Liver (tissue), 9 donors: Measurements from ENCODE around the gene KLK3. TPM values are rescaled to one million over a fixed set of nuclear protein-coding genes. Genes with fewer than 3 reads are reported as not detected.

Source experiments
- DNase-seq: peaks from one replicate; pipeline ENCODE4 v3.0.0-alpha.2; 2017; ENCODE audit warnings: low spot score
- H3K27ac ChIP-seq, 2 donors: one replicate each; pipeline ENCODE4 v1.7.0; 2013; ENCODE audit warnings: inconsistent platforms in 2 of 2, low read length in 2 of 2, control low read depth in 1 of 2, low read depth in 1 of 2, mild to moderate bottlenecking in 1 of 2
- H3K27me3 ChIP-seq, 4 donors: one replicate each; pipeline versions ENCODE4 v1.6.1 to v1.7.0; 2013; ENCODE audit warnings: low read length in 3 of 4, inconsistent platforms in 1 of 4, mild to moderate bottlenecking in 1 of 4, moderate library complexity in 1 of 4; ENCODE audit not compliant: control insufficient read depth in 4 of 4, insufficient read depth in 4 of 4
- H3K36me3 ChIP-seq, 4 donors: one replicate each; pipeline versions ENCODE4 v1.6.1 to v1.7.0; 2013; ENCODE audit warnings: low read length in 3 of 4, mild to moderate bottlenecking in 3 of 4, low read depth in 1 of 4, moderate library complexity in 1 of 4; ENCODE audit not compliant: control insufficient read depth in 4 of 4, insufficient read depth in 3 of 4
- H3K4me1 ChIP-seq, 4 donors: one replicate each; pipeline versions ENCODE4 v1.6.1 to v1.7.0; 2013; ENCODE audit warnings: low read length in 3 of 4, mild to moderate bottlenecking in 3 of 4, moderate library complexity in 1 of 4; ENCODE audit not compliant: control insufficient read depth in 4 of 4, insufficient read depth in 4 of 4
- H3K4me3 ChIP-seq, 3 donors: one replicate each; pipeline versions ENCODE4 v1.6.1 to v1.7.0; 2013; ENCODE audit warnings: low read length in 3 of 3, control low read depth in 1 of 3, low read depth in 1 of 3, mild to moderate bottlenecking in 1 of 3
- H3K9ac ChIP-seq, 2 donors: one replicate each; pipeline ENCODE4 v1.7.0; 2013; ENCODE audit warnings: low read length in 2 of 2, mild to moderate bottlenecking in 2 of 2, moderate library complexity in 2 of 2, control low read depth in 1 of 2, low read depth in 1 of 2
- H3K9me3 ChIP-seq, 4 donors: one replicate each; pipeline versions ENCODE4 v1.6.1 to v1.7.0; 2013; ENCODE audit warnings: low read length in 3 of 4; ENCODE audit not compliant: control insufficient read depth in 4 of 4
- CTCF ChIP-seq: fragments of 150-350 bp; IDR thresholded peaks from 2 replicates; pipeline ENCODE4 v1.5.1; 2017; ENCODE audit warnings: improper control_type of control experiment, low read depth, low read length; ENCODE audit not compliant: missing input control
- EGR1 ChIP-seq, 2 donors: IDR thresholded peaks; 2 replicates each; pipeline ENCODE4 v1.6.1; 2016 to 2018; ENCODE audit warnings: antibody characterized with exemption in 2 of 2, low read depth in 2 of 2
- FOXA1 ChIP-seq: IDR thresholded peaks from 2 replicates; pipeline ENCODE4 v1.6.1; 2016; ENCODE audit warnings: antibody characterized with exemption
- FOXA2 ChIP-seq: IDR thresholded peaks from 2 replicates; pipeline ENCODE4 v1.6.1; 2016; ENCODE audit warnings: antibody characterized with exemption
- GABPA ChIP-seq, 2 donors: IDR thresholded peaks in 1 of 2; conservative IDR thresholded peaks in 1 of 2; 2 replicates each; pipeline ENCODE4 v1.6.1; 2016; ENCODE audit warnings: antibody characterized with exemption in 2 of 2, mild to moderate bottlenecking in 1 of 2, moderate library complexity in 1 of 2
- HNF4G ChIP-seq: IDR thresholded peaks from 2 replicates; pipeline ENCODE4 v1.6.1; 2016; ENCODE audit warnings: antibody characterized with exemption
- JUND ChIP-seq, 2 donors: IDR thresholded peaks; 2 replicates each; pipeline ENCODE4 v1.6.1; 2016; ENCODE audit warnings: antibody characterized with exemption in 2 of 2
- MAX ChIP-seq: IDR thresholded peaks from 2 replicates; pipeline ENCODE4 v1.6.1; 2016; ENCODE audit warnings: antibody characterized with exemption
- NR2F2 ChIP-seq: IDR thresholded peaks from 2 replicates; pipeline ENCODE4 v1.6.1; 2016; ENCODE audit warnings: antibody characterized with exemption
- RAD21 ChIP-seq, 2 donors: IDR thresholded peaks; 2 replicates each; pipeline ENCODE4 v1.6.1; 2016; ENCODE audit warnings: antibody characterized with exemption in 2 of 2, mild to moderate bottlenecking in 2 of 2
- REST ChIP-seq: IDR thresholded peaks from 2 replicates; pipeline ENCODE4 v1.6.1; 2016; ENCODE audit warnings: antibody characterized with exemption, mild to moderate bottlenecking
- RXRA ChIP-seq, 2 donors: IDR thresholded peaks; 2 replicates each; pipeline ENCODE4 v1.6.1; 2017 to 2018; ENCODE audit warnings: antibody characterized with exemption in 2 of 2, mild to moderate bottlenecking in 1 of 2
- SP1 ChIP-seq: IDR thresholded peaks from 2 replicates; pipeline ENCODE4 v1.6.1; 2018; ENCODE audit warnings: antibody characterized with exemption, mild to moderate bottlenecking
- TAF1 ChIP-seq: conservative IDR thresholded peaks from 2 replicates; pipeline ENCODE4 v1.6.1; 2016; ENCODE audit warnings: antibody characterized with exemption, mild to moderate bottlenecking
- YY1 ChIP-seq: IDR thresholded peaks from 2 replicates; pipeline ENCODE4 v1.6.1; 2016; ENCODE audit warnings: antibody characterized with exemption, mild to moderate bottlenecking
- ZBTB33 ChIP-seq: IDR thresholded peaks from 2 replicates; pipeline ENCODE4 v1.6.1; 2016; ENCODE audit warnings: antibody characterized with exemption
- WGBS: extraction: QIAGEN DNeasy Blood & Tissue Kit; methylation state at CpG from one replicate; pipeline ENCODE4 v1.1.7; 2013; 5-methylcytosine and 5-hydroxymethylcytosine counted together
- polyA plus RNA-seq, 2 donors: library from polyadenylated mRNA; stranded (reverse) in 1 of 2; unstranded in 1 of 2; fragments of 200-250 nt in 1 of 2; fragments of >200 nt in 1 of 2; fragmentation: Nextera tagmentation in 1 of 2; extraction: Ambion mirVana in 1 of 2; gene quantifications; one replicate each; pipeline versions ENCODE4 v1.2.1 to v1.2.3, GENCODE V29; 2013 to 2015
- total RNA-seq, 2 donors: library from RNA; depleted of rRNA; stranded (reverse); fragments of >200 nt; gene quantifications; one replicate each; pipeline ENCODE4 v1.2.3, GENCODE V29; 2014
- donor health status: healthy.
- donor health status: healthy.
- donor health status: healthy.
- donor health status: healthy.
- donor health status: healthy.

KLK3 gene
- total and polyA plus RNA-seq, 4 donors, result not detected

GRCh38 chr19:50831026-50831396 lies 23.7 kb upstream of the KLK3 start:
- Histone ChIP-seq H3K27me3 (peaks cover 0 to 3% (median 0%) of the 10 kb centered on the region in 4 donors), H3K27ac (no peak overlapping the region)

GRCh38 chr19:50832666-50833065 lies 22.0 kb upstream of the KLK3 start:
- no peak for DNase-seq
- Histone ChIP-seq H3K27me3 (peaks cover 0 to 3% (median 0%) of the 10 kb centered on the region in 4 donors), H3K4me3 (no peak overlapping the region), H3K27ac (no peak overlapping the region), H3K9ac (no peak overlapping the region), H3K36me3 (no peaks in the 10 kb centered on the region), H3K4me1 (peaks cover 0 to 11% (median 4%) of the 10 kb centered on the region in 4 donors), H3K9me3 (no peaks in the 10 kb centered on the region)
- WGBS, result 90% methylated on average over 8 of the region's 8 CpGs
- TF ChIP-seq FOXA2 (no peak), REST (no peak), EGR1 (IDR thresholded peaks at IDR 0.05; ENCODE audit: low read depth in 2 of 2) (no peak), SP1 (no peak), NR2F2 (no peak), JUND (IDR thresholded peaks at IDR 0.05) (no peak), GABPA (IDR thresholded peaks at IDR 0.05 in 1 of 2, conservative IDR thresholded peaks at IDR 0.05 in 1 of 2) (no peak), TAF1 (no peak), MAX (no peak), RXRA (IDR thresholded peaks at IDR 0.05) (no peak), HNF4G (no peak), ZBTB33 (no peak)

More at GRCh38 chr19:50831026-50831396, 23.7 kb upstream of the KLK3 start:
- H3K9me3 ChIP-seq, result no peaks in the 10 kb centered on the region
- no peak overlapping the region for H3K4me3 ChIP-seq
- H3K36me3 ChIP-seq, result no peaks in the 10 kb centered on the region
- peaks cover 0 to 7% (median 3%) of the 10 kb centered on the region in 4 donors for H3K4me1 ChIP-seq
- TF ChIP-seq TAF1, result no peak
- TF ChIP-seq FOXA2, result no peak
- no peak for TF ChIP-seq YY1
- TF ChIP-seq NR2F2, result no peak
- TF ChIP-seq JUND (IDR thresholded peaks at IDR 0.05), result no peak
- no peak for TF ChIP-seq SP1
- no peak for TF ChIP-seq RAD21 (IDR thresholded peaks at IDR 0.05)
- TF ChIP-seq HNF4G, result no peak
- TF ChIP-seq ZBTB33, result no peak
- no peak for TF ChIP-seq EGR1 (IDR thresholded peaks at IDR 0.05; ENCODE audit: low read depth in 2 of 2)
- TF ChIP-seq GABPA (IDR thresholded peaks at IDR 0.05 in 1 of 2, conservative IDR thresholded peaks at IDR 0.05 in 1 of 2), result no peak
- no peak for TF ChIP-seq FOXA1
- no peak for TF ChIP-seq RXRA (IDR thresholded peaks at IDR 0.05)
- TF ChIP-seq MAX, result no peak
- no peak for TF ChIP-seq CTCF
- DNase-seq, result no peak
- WGBS, result 68% methylated on average over 7 of the region's 7 CpGs
- H3K9ac ChIP-seq, result no peak overlapping the region
